Measurements from ENCODE around the gene CASP3.

DNA sequence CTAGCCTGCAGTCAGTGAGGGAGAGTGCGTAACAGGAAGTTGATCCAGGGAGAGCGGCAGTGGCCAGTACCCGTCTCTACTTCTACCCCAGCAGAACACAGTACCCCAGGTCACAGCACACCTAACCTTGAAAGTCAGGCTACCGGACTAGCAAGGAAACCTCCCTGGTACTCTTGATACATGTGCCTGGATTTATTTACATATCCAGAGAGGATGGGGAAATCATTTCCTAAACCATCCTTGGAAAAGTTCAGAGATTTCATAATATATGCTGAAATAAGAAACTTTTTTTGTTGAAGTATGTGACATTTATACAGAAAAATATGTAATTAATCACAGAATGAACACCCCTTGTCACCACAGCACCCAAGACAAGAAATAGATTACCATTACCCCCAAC, 24.8 kb upstream of the CASP3 start:
- TF ChIP-seq EZH2 (IDR thresholded peaks at IDR 0.05; ENCODE audit: borderline replicate concordance) (no peak), CTCF (IDR thresholded peaks at IDR 0.05; ENCODE audit: poor library complexity) (no peak)

All from hepatocyte (in vitro differentiated cells).